AG09319 (cell line): ENCODE data around the gene FMNL2.

Experiments used
- DNase-seq: peaks from one replicate; pipeline ENCODE4 v3.0.0-alpha.2; 2010; ENCODE audit warnings: low read depth; ENCODE audit errors: extremely low read depth
- CTCF ChIP-seq: IDR thresholded peaks from 2 replicates; pipeline ENCODE4 v1.5.1; 2011; ENCODE audit warnings: low read depth, mild to moderate bottlenecking, inconsistent platforms, low read length, moderate library complexity

FMNL2 gene

GRCh38 chr2:152483276-152484063 lies 148.5 kb downstream of the FMNL2 start:
- no peak for DNase-seq
- TF ChIP-seq CTCF, result no peak

DNA sequence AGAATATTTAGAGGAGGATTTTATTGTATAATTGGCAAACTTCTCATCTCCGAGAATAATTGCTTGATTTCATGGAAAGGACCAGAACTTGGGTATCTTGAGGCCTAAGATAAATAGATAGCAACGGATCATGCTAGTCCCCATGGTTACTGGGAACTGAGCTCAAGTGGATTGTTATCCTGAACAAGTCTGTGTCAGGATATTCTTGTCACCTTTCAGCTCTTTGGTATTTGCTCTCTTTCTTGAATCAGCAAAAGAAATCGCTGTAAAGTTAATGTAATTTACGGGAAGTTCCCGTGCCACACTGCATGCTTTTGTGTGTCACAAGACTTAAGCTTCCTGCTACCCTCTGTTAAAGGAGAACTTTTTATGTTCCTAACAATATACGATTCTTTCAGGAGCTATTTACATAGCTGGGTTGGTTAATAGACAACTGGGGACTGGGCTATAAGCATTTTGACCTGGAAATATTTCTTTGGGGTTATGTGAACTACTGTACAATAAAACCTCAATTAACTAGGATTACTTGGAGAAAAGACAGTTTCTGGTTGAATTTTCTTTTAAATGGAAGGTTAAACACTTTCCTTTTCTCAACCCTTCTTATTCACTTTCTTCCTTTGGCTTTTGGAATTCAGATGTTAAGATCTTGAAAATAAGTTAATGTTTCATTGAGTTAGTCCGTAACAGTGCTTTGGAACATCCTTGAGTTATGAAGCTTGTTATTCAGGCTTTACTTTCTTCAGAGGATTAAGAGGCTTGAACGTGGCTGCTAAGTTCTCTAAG lies 151.2 kb downstream of the FMNL2 start:
- TF ChIP-seq CTCF, result no peak
- DNase-seq, result no peak

- DNase-seq, result no peak
- TF ChIP-seq CTCF, result no peak
Observed at GRCh38 chr2:152486737-152487400, 151.9 kb downstream of the FMNL2 start.

- no peak for TF ChIP-seq CTCF
- no peak for DNase-seq
Observed at GRCh38 chr2:152488075-152488474, 153.1 kb downstream of the FMNL2 start.

GRCh38 chr2:152489364-152489763 lies 154.4 kb downstream of the FMNL2 start:
- TF ChIP-seq CTCF, result no peak
- no peak for DNase-seq

DNA sequence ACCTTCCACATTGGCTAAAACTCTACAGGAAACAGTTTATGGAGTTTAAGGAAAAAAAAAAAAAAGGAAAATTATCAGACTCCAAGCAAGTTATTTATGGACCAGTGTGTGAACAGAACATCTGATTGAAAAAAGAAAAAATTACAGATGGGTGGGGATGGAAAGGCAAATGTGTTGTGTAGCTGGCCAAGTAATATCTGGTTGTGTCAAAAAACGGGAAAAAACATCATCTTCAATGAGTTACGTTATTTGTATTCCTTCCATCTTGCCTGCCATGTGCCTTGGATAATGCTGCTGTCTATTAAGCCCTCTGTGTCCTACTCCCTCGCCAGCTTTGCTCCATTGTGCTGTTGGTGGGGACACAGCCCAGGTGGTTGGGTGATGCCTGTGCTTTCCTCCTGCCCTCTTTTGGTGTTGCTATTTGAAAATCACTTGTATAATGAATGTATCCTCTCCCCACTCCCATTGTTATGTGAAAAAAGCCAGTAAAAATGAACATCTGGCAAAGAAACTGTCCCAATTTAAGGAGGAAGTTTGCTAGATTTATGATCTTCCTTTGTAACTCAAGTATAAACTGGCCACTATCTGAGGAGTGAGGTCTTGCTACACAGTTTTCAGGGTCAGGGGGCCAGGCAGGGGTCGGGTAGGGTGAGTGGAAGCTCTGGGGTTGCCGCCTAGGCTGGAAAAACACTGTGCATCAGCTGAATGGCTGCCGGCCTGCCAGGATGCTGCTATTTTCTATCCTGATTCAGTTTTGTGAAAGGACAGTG lies 155.9 kb downstream of the FMNL2 start:
- DNase-seq, result no peak
- TF ChIP-seq CTCF, result no peak
